HTR-8/SVneo (cell line): ENCODE data around the gene CLIP3.
"Not testable (repeated sequence)": the region's sequence is repeated elsewhere in the genome, so short reads cannot be mapped to it uniquely, and the experiment has no call there.

Experiments
- DNase-seq: peaks from one replicate; pipeline ENCODE4 v3.0.0; 2011; ENCODE audit warnings: low spot score, mixed read lengths; ENCODE audit not compliant: insufficient read length
- FAIRE-seq: peaks from 2 replicates; lab custom pipeline; 2011; peaks lifted over from hg19 to GRCh38; lab: Jason Lieb, UNC

CLIP3 gene, protein sequence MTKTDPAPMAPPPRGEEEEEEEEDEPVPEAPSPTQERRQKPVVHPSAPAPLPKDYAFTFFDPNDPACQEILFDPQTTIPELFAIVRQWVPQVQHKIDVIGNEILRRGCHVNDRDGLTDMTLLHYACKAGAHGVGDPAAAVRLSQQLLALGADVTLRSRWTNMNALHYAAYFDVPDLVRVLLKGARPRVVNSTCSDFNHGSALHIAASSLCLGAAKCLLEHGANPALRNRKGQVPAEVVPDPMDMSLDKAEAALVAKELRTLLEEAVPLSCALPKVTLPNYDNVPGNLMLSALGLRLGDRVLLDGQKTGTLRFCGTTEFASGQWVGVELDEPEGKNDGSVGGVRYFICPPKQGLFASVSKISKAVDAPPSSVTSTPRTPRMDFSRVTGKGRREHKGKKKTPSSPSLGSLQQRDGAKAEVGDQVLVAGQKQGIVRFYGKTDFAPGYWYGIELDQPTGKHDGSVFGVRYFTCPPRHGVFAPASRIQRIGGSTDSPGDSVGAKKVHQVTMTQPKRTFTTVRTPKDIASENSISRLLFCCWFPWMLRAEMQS

DNA sequence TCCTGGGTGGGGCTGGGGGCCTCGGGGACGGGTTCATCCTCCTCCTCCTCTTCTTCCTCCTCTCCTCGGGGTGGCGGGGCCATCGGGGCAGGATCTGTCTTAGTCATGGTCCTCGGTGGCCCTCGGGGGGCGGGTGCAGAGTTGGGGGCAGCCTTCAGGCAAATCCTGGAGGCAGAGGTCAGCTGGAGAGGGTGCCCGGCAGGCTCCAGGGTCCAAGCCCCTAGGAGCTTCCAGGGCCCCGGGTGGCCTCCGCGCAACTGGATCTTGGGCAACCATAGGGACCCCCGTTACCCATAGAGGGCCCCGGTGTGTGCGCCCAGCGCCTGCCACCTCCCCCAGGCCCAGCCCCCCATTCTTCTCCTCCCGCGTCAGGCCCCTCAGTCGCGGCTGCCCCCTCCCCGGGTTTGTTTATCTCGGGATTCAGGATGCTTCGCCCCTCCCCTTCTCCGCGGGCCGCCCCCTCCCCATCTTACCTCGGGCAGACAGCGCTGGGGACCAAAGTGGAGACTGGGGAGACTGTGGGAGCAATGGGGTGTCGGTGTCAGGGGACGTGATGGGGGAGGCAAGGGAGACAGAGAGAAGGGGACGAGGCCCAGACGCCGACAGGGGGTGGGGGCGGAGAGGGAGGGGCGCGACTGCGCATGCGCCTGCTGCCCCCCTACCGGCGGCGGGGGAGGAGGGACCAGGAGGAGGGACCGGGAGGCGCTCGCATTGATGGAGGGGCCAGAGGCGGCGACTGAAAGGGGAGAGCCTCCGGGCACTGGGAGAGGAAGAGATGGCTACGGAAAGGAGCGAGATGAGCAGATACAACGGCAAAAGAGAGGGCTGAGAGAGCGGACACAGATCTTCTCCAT, at the start of gene CLIP3:
Gene CLIP3 (minus strand): TSS at position 623 of the 854 bp plus-strand sequence. CDS start 516 bp downstream, at position 107.
- FAIRE-seq, result peak; percentile 86

DNA sequence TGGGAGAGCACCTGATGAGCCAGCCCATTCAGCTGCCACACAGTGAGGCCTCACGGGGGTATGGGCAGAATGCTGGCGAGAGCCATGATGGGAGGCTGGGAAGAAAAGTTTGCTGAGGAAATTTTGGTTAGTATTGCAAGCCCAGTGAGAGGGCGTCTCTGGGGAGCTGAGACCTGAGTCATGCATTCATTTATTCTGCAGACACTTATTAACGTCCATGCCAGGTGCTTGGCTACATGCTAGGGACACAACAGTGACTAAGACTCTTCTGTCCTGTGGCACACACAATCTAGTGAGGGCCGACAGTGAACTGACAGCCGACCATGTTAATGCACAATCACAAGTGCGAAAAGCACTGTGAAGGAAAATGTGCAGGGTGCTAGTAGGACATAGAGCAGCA, 49.2 kb upstream of the CLIP3 start:
- DNase-seq (no peak), FAIRE-seq (no peak)

More for the DNA sequence above, at the start of gene CLIP3:
- peak; percentile 96 for DNase-seq

DNA sequence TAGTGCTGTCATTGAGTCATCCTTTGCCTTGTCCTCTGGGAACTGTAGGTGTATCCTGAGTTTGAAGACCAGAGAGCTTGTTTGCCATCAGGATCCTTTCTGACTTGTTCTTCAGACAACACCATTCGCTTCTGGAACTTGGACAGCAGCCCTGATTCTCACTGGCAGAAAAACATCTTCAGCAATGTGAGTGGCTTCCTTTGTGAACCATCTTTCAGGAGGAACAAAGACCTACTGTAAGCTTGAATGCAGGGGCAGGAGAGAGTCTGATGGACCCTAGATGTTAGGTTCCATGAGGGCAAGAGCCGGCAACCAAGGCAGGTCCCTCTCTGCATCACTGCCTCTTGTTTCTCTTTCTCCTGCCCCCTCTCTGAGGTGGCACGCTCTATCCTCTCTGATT, 48.7 kb upstream of the CLIP3 start:
- FAIRE-seq (no peak), DNase-seq (no peak)

- FAIRE-seq (no peak), DNase-seq (no peak)
Measured at GRCh38 chr19:36079389-36079945, 46.8 kb upstream of the CLIP3 start.

DNA sequence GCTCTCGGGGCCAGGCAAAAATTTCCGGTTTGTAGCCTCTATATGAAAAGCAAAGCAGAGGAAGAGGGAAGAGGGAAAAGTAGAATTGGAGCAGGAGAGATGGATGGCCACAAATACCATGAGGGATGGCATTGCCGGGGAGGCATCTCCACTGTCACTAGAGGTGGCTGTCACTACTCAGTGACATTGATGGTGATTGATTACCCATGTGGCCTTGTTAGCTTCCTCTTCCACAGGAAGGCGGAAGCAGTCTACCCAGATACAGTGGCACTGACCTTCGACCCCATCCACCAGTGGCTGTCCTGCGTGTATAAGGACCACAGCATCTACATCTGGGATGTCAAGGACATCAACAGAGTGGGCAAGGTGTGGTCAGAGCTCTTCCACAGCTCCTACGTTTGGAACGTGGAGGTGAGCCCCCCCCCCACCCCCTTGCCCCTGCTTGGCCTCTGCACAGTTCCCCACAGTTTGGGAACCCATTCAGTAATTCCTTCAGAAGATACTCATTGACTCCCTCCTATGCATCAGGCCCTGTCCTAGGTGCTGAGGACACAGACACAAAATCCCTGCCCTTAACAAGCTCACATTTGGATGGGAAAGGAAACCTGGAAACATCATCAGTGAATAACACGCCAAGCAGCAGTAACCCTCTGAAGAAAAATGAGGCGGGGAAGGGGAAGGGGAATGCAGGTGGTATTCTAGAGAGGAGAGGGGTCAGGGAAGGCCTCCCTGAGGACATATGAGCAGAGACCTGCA, 40.6 kb upstream of the CLIP3 start:
- FAIRE-seq, result no peak
- DNase-seq, result no peak

DNA sequence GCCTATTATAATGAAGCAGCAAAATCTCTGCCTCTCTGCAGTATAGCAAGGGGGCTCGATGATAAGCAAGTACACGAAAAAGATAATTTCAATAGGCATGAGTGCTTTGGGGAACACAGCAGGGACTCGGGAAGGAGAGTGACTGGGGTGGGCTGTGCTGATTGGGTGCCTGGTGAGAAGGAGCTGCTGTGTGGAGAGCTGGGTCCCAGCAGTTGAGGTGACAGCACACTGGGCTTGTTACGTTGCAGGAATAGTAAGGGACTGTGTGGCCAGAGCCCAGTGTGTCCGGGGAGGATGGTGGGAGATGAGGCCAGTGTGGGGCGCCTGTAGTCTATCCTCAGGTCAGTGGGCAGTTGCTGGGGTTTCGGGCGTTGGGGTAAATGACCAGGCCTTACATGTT, 39.4 kb upstream of the CLIP3 start:
- FAIRE-seq, result peak; percentile 16
- DNase-seq, result no peak

- not testable (repeated sequence) for FAIRE-seq, DNase-seq
Measured at GRCh38 chr19:36068810-36069499, 36.3 kb upstream of the CLIP3 start.

DNA sequence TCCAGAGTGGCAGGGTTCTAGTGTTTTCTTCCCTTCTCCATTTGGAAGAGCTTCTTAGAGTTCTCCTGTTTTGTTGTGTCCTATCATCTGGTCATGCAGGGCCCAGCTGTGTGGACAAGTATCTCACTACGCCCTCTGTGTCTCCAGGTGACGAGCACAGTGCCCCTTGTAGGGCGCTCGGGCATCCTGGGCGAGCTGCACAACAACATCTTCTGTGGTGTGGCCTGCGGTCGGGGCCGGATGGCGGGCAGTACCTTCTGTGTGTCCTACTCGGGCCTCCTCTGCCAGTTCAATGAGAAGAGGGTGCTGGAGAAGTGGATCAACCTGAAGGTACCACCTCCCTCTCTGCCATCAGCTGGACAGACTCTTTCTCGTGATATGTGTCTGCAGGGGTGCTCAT, 35.0 kb upstream of the CLIP3 start:
- no peak for FAIRE-seq
- DNase-seq, result no peak

GRCh38 chr19:36064826-36065225, 32.2 kb upstream of the CLIP3 start:
- FAIRE-seq (no peak), DNase-seq (no peak)

DNA sequence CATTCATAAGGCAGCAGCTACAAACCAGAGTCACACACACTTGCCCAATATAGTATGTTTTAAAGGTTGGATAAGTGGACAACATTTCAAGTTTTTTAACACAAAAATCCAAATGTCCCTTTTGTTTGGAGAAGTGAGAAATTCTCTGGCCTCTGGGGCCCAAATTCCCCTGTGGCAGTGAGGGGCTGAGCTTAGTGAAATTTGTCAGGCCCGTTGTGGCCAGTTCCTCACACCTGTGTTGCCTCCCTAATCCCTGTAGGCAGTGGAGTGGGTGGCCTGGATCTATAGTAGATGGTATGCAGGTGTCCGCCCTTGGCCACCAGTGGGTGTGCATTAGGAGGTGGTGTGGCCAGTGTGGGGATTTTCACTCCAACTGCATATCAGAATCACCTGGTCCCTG, 28.7 kb upstream of the CLIP3 start:
- DNase-seq (no peak), FAIRE-seq (no peak)

DNA sequence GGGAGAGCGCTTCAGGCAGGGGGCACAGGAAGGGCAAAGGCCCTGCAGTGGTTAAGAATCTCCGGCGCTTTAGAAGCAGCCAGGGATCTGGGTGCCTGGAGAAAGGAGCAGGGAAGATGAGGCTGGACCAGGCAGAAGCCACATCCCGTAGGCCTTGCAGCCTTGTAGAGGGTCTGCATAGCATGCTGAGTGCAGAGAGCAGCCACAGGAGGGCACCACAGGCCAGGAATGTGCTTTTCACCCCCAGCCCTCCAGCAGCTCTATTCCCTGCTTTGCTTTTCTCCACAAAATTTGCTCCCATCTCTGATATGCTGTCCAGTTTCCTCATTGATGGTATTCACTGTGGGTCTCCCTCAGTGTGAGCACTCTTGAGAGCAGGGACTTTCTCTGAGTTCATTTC, 27.8 kb upstream of the CLIP3 start:
- FAIRE-seq, result no peak
- DNase-seq, result peak; percentile 54

- no peak for FAIRE-seq
Measured at GRCh38 chr19:36059180-36059910, 26.7 kb upstream of the CLIP3 start.

DNA sequence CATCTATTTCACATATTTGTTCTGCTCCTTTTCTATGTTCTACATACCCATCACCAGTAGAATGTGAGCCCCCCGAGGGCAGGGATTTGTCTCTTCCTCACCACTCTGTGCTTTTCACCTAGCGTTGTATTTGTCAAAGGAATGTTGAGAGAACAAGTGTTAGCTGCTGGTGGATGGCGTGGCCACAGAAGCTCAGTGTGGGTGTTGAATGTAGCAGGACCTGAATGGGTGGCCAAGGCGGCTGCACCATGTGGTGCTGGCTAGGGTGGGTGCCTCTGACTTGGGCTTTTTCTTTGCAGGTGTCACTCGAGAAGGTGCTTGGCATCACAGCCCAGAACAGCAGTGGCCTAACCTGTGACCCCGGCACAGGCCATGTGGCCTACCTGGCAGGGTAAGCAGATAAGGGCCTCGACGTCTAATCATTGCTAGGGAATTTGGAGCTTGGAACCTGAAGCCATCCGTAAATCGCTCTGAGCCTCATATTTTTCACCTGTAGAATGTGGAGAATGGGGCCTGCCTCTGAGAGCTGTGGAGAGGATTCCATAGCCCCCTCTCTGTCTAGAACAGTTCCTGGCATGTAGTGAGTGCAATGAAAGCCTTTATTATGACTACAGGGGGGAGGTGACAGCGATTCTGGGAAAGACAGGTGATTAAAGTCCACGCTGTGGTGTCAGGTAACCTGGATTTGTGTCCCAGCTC, 26.0 kb upstream of the CLIP3 start:
- FAIRE-seq, result no peak
- no peak for DNase-seq

More at GRCh38 chr19:36059180-36059910, 26.7 kb upstream of the CLIP3 start:
- no peak for DNase-seq

GRCh38 chr19:36054733-36055686, 22.3 kb upstream of the CLIP3 start, which contains the start of gene WDR62:
TSS of gene WDR62 (plus strand) at chr19:36054897. CDS start at chr19:36054972, 75 bp downstream.
- FAIRE-seq (peak; percentile 38), DNase-seq (peak; percentile 95)

DNA sequence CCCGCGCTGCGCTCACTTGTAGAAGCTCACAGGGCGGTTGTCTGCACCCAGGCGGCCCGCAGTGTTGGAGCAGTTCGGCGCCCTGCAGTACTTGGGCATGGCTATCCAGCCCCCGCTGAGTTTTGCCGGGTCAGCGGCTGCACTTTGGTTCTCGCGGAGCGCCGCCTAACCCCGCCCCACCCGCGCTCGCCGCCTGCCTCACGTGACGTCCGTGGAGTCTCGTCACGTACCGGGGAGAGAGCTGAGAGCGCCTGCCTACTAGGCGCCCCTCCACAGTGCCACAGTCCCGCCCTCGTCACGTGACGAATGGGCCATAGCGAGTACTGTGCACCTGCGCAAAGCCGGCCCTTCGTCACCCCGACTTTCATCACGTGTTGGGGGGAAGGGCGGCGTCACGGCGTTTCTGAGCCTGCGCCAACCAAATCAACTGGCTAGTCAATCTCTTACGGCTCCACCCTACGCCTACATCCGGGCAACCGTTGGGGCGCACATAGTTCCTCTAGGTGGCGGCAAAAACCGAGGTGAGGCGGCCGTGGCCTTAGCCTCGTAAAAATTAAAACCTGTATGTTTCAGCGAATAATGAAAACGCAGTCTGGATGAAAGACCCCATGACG, 21.6 kb upstream of the CLIP3 start, which contains the start of gene THAP8:
Gene THAP8 (minus strand): TSS at position 167 of the 614 bp plus-strand sequence. CDS start 68 bp downstream, at position 99.
- FAIRE-seq, result peak; percentile 98
- DNase-seq, result peak; percentile 99

GRCh38 chr19:36051637-36052036, 19.0 kb upstream of the CLIP3 start:
- DNase-seq (no peak), FAIRE-seq (no peak)
